GM21737 (cell line): ENCODE results near the gene FAM193B.

Source experiments
- ATAC-seq: cut with Tn5 transposase; IDR thresholded peaks from one replicate; pipeline ENCODE4 v1.9.1; 2021; ENCODE audit warnings: mild to moderate bottlenecking, moderate library complexity; ENCODE audit not compliant: unreplicated experiment

Gene FAM193B

GRCh38 chr5:177501874-177502678 lies 52.3 kb downstream of the FAM193B start:
- ATAC-seq, result no peak

- no peak for ATAC-seq
Observed at GRCh38 chr5:177500685-177501522, 53.5 kb downstream of the FAM193B start.

- no peak for ATAC-seq
Observed at GRCh38 chr5:177499842-177500241, 54.5 kb downstream of the FAM193B start.

GRCh38 chr5:177498013-177498787 lies 56.2 kb downstream of the FAM193B start:
- no peak for ATAC-seq

GRCh38 chr5:177497292-177498012 lies 56.9 kb downstream of the FAM193B start, which contains the start of gene PDLIM7:
TSS of gene PDLIM7 (minus strand) at chr5:177497604. CDS start at chr5:177496512, 1,092 bp downstream.
- ATAC-seq, result peak; percentile 69

GRCh38 chr5:177496727-177497291 lies 57.6 kb downstream of the FAM193B start:
- ATAC-seq, result no peak

GRCh38 chr5:177496070-177496726 lies 58.2 kb downstream of the FAM193B start:
- ATAC-seq, result no peak

- no peak for ATAC-seq
Observed at GRCh38 chr5:177495243-177496060, 58.9 kb downstream of the FAM193B start.

- ATAC-seq, result no peak
Observed at GRCh38 chr5:177494346-177495195, 59.8 kb downstream of the FAM193B start.

GRCh38 chr5:177493795-177494345 lies 60.5 kb downstream of the FAM193B start:
- no peak for ATAC-seq

- no peak for ATAC-seq
Observed at GRCh38 chr5:177492841-177493240, 61.5 kb downstream of the FAM193B start.

GRCh38 chr5:177491983-177492746 lies 62.2 kb downstream of the FAM193B start:
- ATAC-seq, result no peak

GRCh38 chr5:177491429-177491945 lies 62.9 kb downstream of the FAM193B start:
- ATAC-seq, result no peak

GRCh38 chr5:177490992-177491391 lies 63.4 kb downstream of the FAM193B start:
- no peak for ATAC-seq

- no peak for ATAC-seq
Observed at GRCh38 chr5:177490311-177490991, 63.9 kb downstream of the FAM193B start.

GRCh38 chr5:177489119-177489716 lies 65.1 kb downstream of the FAM193B start:
- no peak for ATAC-seq
